Ureter (tissue), 1 donor: ENCODE results near the gene PDE10A. TPM values are rescaled to one million over a fixed set of nuclear protein-coding genes. Genes with fewer than 3 reads are reported as not detected.
A peak's percentile ranks its signal among the peaks of the same experiment; 100 is the strongest.
"Not testable (repeated sequence)": the region's sequence is repeated elsewhere in the genome, so short reads cannot be mapped to it uniquely, and the experiment has no call there.

Source experiments
- DNase-seq: peaks from one replicate; pipeline ENCODE4 v3.0.0-alpha.2; 2020; ENCODE audit warnings: low spot score
- total RNA-seq: library from RNA; stranded (reverse); gene quantifications from one replicate; pipeline ENCODE4 v1.2.4, GENCODE V29; 2023
- donor health status: DM: yes; HTN: yes; CAD: no.

The PDE10A gene
- total RNA-seq, 1 donor from 2014 or later = 47.0 TPM

DNA sequence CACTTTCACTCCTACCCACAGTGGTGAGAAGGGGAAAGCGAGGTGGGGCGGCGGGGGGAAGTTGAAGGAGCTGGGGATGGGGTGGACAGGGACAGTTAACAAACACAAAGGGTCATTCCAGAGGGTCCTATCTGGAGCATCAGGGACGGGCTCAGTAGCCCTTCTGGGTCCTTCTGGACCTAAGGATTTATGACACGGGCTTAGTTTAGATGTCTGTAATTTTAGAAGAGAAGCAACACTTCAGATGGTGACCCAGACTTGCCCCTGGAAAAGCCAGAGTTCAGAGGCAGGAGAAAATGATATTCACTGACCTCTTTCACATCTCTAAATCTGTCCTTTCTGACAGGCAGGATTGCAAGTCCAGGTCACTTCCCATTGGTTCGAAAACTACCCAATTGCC lies 36.3 kb downstream of the PDE10A start:
- no peak for DNase-seq

- no peak for DNase-seq
Measured at GRCh38 chr6:165624871-165625639, 38.0 kb downstream of the PDE10A start.

GRCh38 chr6:165621940-165622339 lies 41.1 kb downstream of the PDE10A start:
- DNase-seq = no peak

- not testable (repeated sequence) for DNase-seq
Measured at GRCh38 chr6:165618891-165619290, 44.1 kb downstream of the PDE10A start.

DNA sequence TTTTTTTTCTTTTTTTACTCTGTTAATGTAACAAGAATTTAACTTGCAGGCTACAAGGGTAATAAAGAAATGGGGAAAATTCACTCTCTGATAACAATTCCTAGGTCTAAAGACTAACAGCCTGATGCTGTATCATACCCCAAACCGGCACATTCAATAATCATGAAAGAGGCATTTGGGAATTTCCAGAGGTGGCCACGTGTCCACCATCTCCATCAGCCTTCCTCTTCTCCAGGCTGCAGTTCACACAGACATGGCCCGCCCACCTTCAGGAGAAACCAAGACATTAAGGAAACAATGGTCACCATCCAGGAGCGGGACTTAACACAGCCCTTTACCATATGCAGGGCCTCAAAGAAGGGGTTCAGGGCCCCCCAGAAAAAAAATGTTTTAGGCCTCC lies 44.8 kb downstream of the PDE10A start:
- no peak for DNase-seq

GRCh38 chr6:165617528-165617927 lies 45.5 kb downstream of the PDE10A start:
- no peak for DNase-seq

DNA sequence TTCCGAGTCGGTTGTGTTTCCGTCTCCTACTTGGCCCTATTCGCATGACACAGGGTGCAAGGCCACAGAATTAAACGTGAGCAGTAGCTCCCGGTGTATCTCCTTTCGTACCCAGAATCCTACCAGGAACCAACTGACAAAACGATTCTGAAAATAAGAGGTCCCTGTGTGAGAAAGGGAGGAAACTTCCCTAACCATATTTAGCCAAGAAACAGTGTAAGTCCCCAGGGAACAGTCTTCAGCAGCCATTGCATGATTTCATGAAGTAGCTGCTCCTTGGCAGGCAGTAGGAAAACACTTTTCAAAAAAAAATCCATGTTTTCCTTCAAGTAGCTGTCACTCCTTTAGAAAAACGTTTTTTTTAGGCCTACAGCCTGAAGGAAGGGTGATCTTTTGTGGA lies 46.9 kb downstream of the PDE10A start:
- no peak for DNase-seq

- no peak for DNase-seq
Measured at GRCh38 chr6:165615636-165616035, 47.4 kb downstream of the PDE10A start.

DNA sequence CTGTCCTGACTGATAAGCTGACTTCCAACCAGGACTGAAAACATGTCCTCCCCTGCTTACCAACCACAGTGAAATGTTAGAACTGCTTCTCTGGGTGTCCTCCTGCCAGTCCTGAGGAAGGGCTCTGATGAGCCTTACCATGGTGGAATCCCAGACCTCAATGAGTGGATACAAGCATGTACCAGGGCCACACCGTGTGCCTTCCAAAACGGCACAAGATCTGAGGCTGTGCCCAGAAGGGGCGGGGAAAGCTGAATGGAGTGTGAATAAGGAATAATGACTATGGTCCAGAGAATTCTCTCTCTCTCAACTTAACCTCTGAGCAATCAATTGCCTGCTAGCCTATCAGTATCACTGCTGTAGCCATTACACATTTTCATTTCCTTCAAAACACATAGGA lies 51.7 kb downstream of the PDE10A start:
- no peak for DNase-seq

DNA sequence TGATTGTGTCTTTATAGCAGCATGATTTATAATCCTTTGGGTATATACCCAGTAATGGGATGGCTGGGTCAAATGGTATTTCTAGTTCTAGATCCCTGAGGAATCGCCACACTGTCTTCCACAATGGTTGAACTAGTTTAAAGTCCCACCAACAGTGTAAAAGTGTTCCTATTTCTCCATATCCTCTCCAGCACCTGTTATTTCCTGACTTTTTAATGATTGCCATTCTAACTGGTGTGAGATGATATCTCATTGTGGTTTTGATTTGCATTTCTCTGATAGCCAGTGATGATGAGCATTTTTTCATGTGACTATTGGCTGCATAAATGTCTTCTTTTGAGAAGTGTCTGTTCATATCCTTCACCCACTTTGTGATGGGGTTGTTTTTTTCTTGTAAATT lies 54.5 kb downstream of the PDE10A start:
- DNase-seq = not testable (repeated sequence)

GRCh38 chr6:165606740-165607008 lies 56.4 kb downstream of the PDE10A start:
- DNase-seq = peak; percentile 61

DNA sequence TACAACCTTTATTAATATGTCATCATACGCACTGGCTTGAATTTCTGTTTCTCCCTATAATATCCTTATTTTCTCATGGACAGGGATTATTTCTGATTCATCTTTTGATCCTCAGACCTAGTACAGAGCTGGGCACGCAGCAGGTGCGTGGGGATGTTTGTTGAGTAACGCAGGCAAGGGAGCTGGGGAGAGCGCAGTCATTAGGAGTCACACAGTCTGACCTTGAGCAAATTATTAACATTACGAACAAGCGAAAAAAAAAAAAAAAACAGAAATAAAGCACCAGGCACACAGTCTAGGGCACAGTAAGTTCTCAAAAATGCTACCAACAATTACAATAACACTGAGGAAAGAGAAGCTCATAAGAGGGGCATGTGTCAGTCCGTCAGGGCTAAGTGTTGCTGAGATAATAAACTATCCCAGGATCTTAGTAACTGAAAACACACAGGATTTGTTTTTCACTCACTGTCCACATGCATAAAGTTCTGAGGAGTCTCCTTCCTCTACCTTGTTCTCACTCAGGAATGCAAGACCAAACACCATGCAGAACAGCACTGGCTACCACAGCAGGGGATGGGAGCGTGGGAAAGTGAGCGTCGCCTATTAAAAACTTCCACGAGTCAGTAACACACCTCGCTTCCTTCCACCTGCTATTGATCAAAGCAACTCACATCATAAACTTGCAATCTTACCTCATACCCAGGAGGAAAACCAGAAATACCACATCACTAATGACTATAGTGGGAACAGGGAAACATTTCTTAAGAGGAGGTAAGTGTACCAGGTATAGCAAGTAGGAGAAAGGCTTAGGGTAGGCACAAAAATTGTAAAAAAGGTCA lies 56.9 kb downstream of the PDE10A start:
- no peak for DNase-seq

GRCh38 chr6:165605182-165605875 lies 57.7 kb downstream of the PDE10A start:
- DNase-seq = no peak

GRCh38 chr6:165602291-165602690 lies 60.8 kb downstream of the PDE10A start:
- no peak for DNase-seq

DNA sequence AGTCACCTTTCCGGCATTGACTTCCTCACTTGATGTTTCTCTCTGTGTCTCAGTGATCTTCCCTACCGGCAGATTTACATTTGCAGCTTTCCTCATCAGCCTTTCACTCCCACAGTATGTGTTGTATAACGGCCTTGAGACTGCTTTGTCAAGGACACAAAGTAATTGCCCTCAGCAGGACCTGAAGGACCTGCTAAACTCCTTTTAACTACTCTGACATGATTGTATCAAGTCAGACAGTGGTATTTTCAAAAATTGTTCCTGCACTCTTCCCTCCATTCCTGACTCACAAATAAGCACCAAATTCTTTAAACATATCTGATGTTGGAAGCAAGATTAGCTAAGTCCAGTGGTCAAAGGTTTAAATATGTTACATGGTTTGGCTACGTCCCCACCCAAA lies 62.4 kb downstream of the PDE10A start:
- DNase-seq = no peak

GRCh38 chr6:165599596-165600487 lies 63.2 kb downstream of the PDE10A start:
- no peak for DNase-seq

- no peak for DNase-seq
Measured at GRCh38 chr6:165599121-165599520, 63.9 kb downstream of the PDE10A start.

GRCh38 chr6:165597821-165598220 lies 65.2 kb downstream of the PDE10A start:
- no peak for DNase-seq

GRCh38 chr6:165594584-165595333 lies 68.3 kb downstream of the PDE10A start:
- DNase-seq = no peak

- not testable (repeated sequence) for DNase-seq
Measured at GRCh38 chr6:165592947-165593346, 70.1 kb downstream of the PDE10A start.

- DNase-seq = no peak
Measured at GRCh38 chr6:165588515-165588914, 74.5 kb downstream of the PDE10A start.
